AG10803 (cell line): ENCODE data around the gene CCNB1IP1.
A peak's percentile ranks its signal among the peaks of the same experiment; 100 is the strongest.
"Not testable (repeated sequence)": the region's sequence is repeated elsewhere in the genome, so short reads cannot be mapped to it uniquely, and the experiment has no call there.

Experiments
- DNase-seq: peaks from one replicate; pipeline ENCODE4 v3.0.0; 2010; ENCODE audit warnings: low read depth
- H3K4me3 ChIP-seq: 2 replicates; pipeline ENCODE4 v1.5.1; 2011; ENCODE audit warnings: mild to moderate bottlenecking, low read length, control low read depth
- TF ChIP-seq, protein P1 (sequence below): conservative IDR thresholded peaks from 2 replicates; pipeline ENCODE4 v1.5.1; 2011; ENCODE audit warnings: mild to moderate bottlenecking, low read length, control low read depth, inconsistent platforms

Gene CCNB1IP1

GRCh38 chr14:20347747-20348146 lies 14.7 kb upstream of the CCNB1IP1 start:
- TF ChIP-seq, protein P1, sequence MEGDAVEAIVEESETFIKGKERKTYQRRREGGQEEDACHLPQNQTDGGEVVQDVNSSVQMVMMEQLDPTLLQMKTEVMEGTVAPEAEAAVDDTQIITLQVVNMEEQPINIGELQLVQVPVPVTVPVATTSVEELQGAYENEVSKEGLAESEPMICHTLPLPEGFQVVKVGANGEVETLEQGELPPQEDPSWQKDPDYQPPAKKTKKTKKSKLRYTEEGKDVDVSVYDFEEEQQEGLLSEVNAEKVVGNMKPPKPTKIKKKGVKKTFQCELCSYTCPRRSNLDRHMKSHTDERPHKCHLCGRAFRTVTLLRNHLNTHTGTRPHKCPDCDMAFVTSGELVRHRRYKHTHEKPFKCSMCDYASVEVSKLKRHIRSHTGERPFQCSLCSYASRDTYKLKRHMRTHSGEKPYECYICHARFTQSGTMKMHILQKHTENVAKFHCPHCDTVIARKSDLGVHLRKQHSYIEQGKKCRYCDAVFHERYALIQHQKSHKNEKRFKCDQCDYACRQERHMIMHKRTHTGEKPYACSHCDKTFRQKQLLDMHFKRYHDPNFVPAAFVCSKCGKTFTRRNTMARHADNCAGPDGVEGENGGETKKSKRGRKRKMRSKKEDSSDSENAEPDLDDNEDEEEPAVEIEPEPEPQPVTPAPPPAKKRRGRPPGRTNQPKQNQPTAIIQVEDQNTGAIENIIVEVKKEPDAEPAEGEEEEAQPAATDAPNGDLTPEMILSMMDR: no peak
- no peak for DNase-seq
- no peak overlapping the region for H3K4me3 ChIP-seq

- no peak for DNase-seq
- no peak overlapping the region for H3K4me3 ChIP-seq
- TF ChIP-seq, protein P1: no peak
Measured at GRCh38 chr14:20346713-20347112, 13.6 kb upstream of the CCNB1IP1 start.

DNA sequence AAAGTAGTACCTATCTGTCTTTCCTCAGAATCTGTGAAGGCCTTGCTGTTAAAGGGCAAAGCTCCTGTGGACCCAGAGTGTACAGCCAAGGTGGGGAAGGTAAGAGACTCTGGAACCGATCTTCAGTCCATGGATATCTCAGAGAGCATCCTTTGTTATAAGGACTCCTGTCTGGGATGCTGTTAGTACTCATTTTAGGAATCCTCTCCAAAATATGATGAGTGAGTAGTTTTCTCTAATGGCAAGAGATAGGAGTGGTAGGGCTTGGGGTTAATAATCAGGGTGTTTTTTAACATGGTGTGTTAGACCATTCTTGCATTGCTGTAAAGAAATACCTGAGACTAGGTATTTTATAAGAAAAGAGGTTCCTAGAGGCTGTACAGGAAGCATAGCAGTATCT lies 12.3 kb upstream of the CCNB1IP1 start:
- no peak for DNase-seq
- TF ChIP-seq, protein P1: no peak
- no peak overlapping the region for H3K4me3 ChIP-seq

DNA sequence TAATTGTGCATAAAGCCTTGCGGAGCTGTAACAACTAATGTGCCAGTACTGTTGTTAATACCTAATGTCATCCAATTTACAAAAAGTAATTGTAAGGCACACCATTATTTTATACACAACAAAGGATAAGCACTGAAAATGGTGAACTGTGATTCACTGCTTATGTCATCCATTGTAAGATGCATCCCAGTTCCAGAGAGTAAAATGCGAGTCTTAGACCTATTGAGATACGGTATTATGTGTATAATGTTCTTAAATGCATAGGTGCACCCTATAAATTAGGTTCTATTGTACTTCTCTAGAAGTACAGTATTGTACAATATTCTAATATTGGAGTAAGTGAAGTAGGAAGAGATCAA lies 10.8 kb upstream of the CCNB1IP1 start:
- H3K4me3 ChIP-seq: peak overlapping the region; percentile 96
- peak; percentile 13 for DNase-seq

GRCh38 chr14:20343092-20343861 lies 10.2 kb upstream of the CCNB1IP1 start, which contains the start of gene PARP2:
TSS of gene PARP2 (plus strand) at chr14:20343635. CDS start at chr14:20343642, 7 bp downstream.
- peak within 1 kb of the TSS; percentile 96 for H3K4me3 ChIP-seq
- TF ChIP-seq, protein P1: no peak
- peak; percentile 100 for DNase-seq

More for the DNA sequence above, 10.8 kb upstream of the CCNB1IP1 start:
- TF ChIP-seq, protein P1: no peak

GRCh38 chr14:20341646-20342045 lies 8.6 kb upstream of the CCNB1IP1 start:
- no peak for DNase-seq
- TF ChIP-seq, protein P1: no peak
- H3K4me3 ChIP-seq: no peak overlapping the region; the same call in 1 of the 2 replicates

GRCh38 chr14:20341032-20341431 lies 8.0 kb upstream of the CCNB1IP1 start:
- not testable (repeated sequence) for DNase-seq, H3K4me3 ChIP-seq
